Left renal pelvis (tissue), 4 donors: Measurements from ENCODE around the gene KLHL13. TPM values are rescaled to one million over a fixed set of nuclear protein-coding genes. Genes with fewer than 3 reads are reported as not detected.
"Not testable (repeated sequence)": the region's sequence is repeated elsewhere in the genome, so short reads cannot be mapped to it uniquely, and the experiment has no call there.

Experiments used
- DNase-seq, 4 donors: peaks; one replicate each; pipeline ENCODE4 v3.0.0-alpha.2; 2013; ENCODE audit warnings: low read depth in 4 of 4, low spot score in 3 of 4
- polyA plus RNA-seq, 4 donors: library from polyadenylated mRNA; unstranded; fragments of 120-200 nt; gene quantifications; one replicate each; pipeline ENCODE4 v1.2.1, GENCODE V29; 2013; ENCODE audit not compliant: insufficient read length in 4 of 4

Gene KLHL13
- polyA plus RNA-seq, 4 donors = 20.1 to 123 (median 80.0) TPM

GRCh38 chrX:118074196-118074595, 42.4 kb downstream of the KLHL13 start:
- DNase-seq = no peak

GRCh38 chrX:118066867-118067515, 49.6 kb downstream of the KLHL13 start:
- DNase-seq = no peak

GRCh38 chrX:118062817-118063615, 53.6 kb downstream of the KLHL13 start:
- DNase-seq = no peak

- DNase-seq = no peak
Observed at GRCh38 chrX:118062048-118062789, 54.4 kb downstream of the KLHL13 start.

GRCh38 chrX:118058924-118059323, 57.7 kb downstream of the KLHL13 start:
- no peak for DNase-seq

GRCh38 chrX:118056870-118057269, 59.7 kb downstream of the KLHL13 start:
- DNase-seq = no peak

GRCh38 chrX:118049713-118050112, 66.9 kb downstream of the KLHL13 start:
- DNase-seq = no peak

- DNase-seq = no peak
Observed at GRCh38 chrX:118047446-118048186, 69.0 kb downstream of the KLHL13 start.

GRCh38 chrX:118039591-118039990, 77.0 kb downstream of the KLHL13 start:
- DNase-seq = no peak

- no peak for DNase-seq
Observed at GRCh38 chrX:118038614-118039365, 77.8 kb downstream of the KLHL13 start.

- DNase-seq = no peak
Observed at GRCh38 chrX:118026631-118027030, 90.0 kb downstream of the KLHL13 start.

- no peak for DNase-seq
Observed at GRCh38 chrX:118025226-118025625, 91.4 kb downstream of the KLHL13 start.

GRCh38 chrX:118024482-118024881, 92.1 kb downstream of the KLHL13 start:
- DNase-seq = no peak

- DNase-seq = no peak
Observed at GRCh38 chrX:118022753-118023152, 93.9 kb downstream of the KLHL13 start.

- DNase-seq = no peak
Observed at GRCh38 chrX:118016422-118016821, 100.2 kb downstream of the KLHL13 start.

- DNase-seq = not testable (repeated sequence)
Observed at GRCh38 chrX:118002417-118002816, 114.2 kb downstream of the KLHL13 start.

- no peak for DNase-seq
Observed at GRCh38 chrX:118000518-118000917, 116.1 kb downstream of the KLHL13 start.

- no peak for DNase-seq
Observed at GRCh38 chrX:117998171-117998570, 118.4 kb downstream of the KLHL13 start.

- DNase-seq = no peak
Observed at GRCh38 chrX:117996918-117997480, 119.6 kb downstream of the KLHL13 start.

- no peak for DNase-seq
Observed at GRCh38 chrX:117996408-117996807, 120.2 kb downstream of the KLHL13 start.
